Measurements from ENCODE around the gene DNTT.

DNA sequence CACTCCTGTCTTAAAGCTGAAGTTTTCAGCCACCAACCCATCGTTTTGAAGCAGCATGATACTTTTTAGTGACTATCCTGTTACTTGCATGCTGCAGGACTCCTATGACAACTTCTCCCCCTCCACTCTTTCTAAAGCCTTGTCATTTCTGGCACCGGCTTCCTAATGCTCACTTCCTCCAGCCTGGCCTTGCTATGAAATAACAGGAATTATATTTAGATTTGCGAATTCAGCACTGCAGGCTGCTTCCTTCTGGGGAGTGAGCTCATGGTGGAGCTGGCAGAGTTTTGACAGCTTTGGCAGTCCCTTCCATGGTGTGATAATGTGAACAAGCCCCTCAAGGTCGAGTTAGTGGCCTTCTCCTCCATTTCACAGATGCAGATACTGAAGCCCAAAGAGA lies 46.3 kb upstream of the DNTT start:
- TF ChIP-seq CTCF (conservative IDR thresholded peaks at IDR 0.05; ENCODE audit: low read length), result no peak
- TF ChIP-seq EZH2phosphoT487 (IDR thresholded peaks at IDR 0.05; ENCODE audit: borderline replicate concordance, low read depth, low read length), result no peak

Data from OCI-LY7 (cell line).